Ishikawa (cell line): ENCODE measurements around the gene ARHGEF26.

ENCODE experiments used
- CEBPB ChIP-seq: IDR thresholded peaks from 2 replicates; pipeline ENCODE4 v1.6.1; 2012
- CREB1 ChIP-seq: IDR thresholded peaks from 2 replicates; pipeline ENCODE4 v1.6.1; 2012; ENCODE audit warnings: low read depth
- EGR1 ChIP-seq: IDR thresholded peaks from 2 replicates; pipeline ENCODE4 v1.6.1; 2012
- EP300 ChIP-seq: IDR thresholded peaks from 2 replicates; pipeline ENCODE4 v1.6.1; 2012; ENCODE audit warnings: borderline replicate concordance
- FOXM1 ChIP-seq: IDR thresholded peaks from 2 replicates; pipeline ENCODE4 v1.6.1; 2012; ENCODE audit warnings: low read depth, borderline replicate concordance
- NFIC ChIP-seq: IDR thresholded peaks from 2 replicates; pipeline ENCODE4 v1.6.1; 2012
- RAD21 ChIP-seq: IDR thresholded peaks from 2 replicates; pipeline ENCODE4 v1.6.1; 2012; ENCODE audit warnings: low read depth
- TAF1 ChIP-seq: IDR thresholded peaks from 2 replicates; pipeline ENCODE4 v1.6.1; 2012; ENCODE audit warnings: low read depth, mild to moderate bottlenecking
- TCF12 ChIP-seq: IDR thresholded peaks from 2 replicates; pipeline ENCODE4 v1.6.1; 2012; ENCODE audit warnings: low read depth
- TEAD4 ChIP-seq: IDR thresholded peaks from 2 replicates; pipeline ENCODE4 v1.6.1; 2012
- YY1 ChIP-seq: IDR thresholded peaks from 2 replicates; pipeline ENCODE4 v1.6.1; 2012; ENCODE audit warnings: low read depth
- ZBTB7A ChIP-seq: IDR thresholded peaks from 2 replicates; pipeline ENCODE4 v1.6.1; 2012; ENCODE audit warnings: low read depth
- TF ChIP-seq, protein P1 (sequence below): IDR thresholded peaks from 2 replicates; pipeline ENCODE4 v1.6.1; 2012
- TF ChIP-seq, protein P2 (sequence below): IDR thresholded peaks from 2 replicates; pipeline ENCODE4 v1.6.1; 2012; ENCODE audit warnings: low read depth, mild to moderate bottlenecking

DNA sequence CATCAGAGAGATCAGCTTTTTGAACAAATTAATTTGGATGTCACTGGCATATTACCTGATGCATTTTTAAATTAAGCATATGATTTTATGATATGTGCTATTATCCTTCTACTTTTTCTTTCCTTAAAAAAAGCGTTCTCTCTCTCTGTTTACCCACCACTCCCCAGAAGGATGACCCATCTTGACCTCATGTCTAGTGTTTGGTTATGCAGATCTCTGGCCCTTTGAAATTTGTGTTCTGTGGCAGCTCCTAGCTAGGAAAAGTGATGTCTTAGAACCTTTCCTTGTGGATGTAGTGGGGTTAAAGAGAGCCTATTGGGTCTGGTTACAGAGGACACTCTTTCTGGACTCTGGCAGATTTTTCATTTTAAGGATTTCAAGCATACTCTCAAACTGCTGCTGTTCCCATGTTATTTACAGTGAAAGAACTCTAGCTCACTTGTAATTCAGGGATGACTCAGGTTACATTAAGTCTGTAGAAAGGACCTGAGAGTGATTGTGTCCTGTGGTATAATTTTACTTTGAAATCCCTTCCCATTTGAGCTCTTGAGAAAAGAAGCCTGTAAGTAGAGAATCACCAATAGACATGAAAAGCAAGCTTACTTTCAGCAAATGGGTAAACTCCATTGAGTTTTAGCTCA is 23.8 kb downstream of the ARHGEF26 start:
- TF ChIP-seq YY1, result no peak
- TF ChIP-seq TEAD4, result no peak
- TF ChIP-seq, protein P1, sequence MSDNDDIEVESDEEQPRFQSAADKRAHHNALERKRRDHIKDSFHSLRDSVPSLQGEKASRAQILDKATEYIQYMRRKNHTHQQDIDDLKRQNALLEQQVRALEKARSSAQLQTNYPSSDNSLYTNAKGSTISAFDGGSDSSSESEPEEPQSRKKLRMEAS, result no peak
- no peak for TF ChIP-seq CEBPB
- TF ChIP-seq TAF1, result no peak
- no peak for TF ChIP-seq EP300
- TF ChIP-seq, protein P2, sequence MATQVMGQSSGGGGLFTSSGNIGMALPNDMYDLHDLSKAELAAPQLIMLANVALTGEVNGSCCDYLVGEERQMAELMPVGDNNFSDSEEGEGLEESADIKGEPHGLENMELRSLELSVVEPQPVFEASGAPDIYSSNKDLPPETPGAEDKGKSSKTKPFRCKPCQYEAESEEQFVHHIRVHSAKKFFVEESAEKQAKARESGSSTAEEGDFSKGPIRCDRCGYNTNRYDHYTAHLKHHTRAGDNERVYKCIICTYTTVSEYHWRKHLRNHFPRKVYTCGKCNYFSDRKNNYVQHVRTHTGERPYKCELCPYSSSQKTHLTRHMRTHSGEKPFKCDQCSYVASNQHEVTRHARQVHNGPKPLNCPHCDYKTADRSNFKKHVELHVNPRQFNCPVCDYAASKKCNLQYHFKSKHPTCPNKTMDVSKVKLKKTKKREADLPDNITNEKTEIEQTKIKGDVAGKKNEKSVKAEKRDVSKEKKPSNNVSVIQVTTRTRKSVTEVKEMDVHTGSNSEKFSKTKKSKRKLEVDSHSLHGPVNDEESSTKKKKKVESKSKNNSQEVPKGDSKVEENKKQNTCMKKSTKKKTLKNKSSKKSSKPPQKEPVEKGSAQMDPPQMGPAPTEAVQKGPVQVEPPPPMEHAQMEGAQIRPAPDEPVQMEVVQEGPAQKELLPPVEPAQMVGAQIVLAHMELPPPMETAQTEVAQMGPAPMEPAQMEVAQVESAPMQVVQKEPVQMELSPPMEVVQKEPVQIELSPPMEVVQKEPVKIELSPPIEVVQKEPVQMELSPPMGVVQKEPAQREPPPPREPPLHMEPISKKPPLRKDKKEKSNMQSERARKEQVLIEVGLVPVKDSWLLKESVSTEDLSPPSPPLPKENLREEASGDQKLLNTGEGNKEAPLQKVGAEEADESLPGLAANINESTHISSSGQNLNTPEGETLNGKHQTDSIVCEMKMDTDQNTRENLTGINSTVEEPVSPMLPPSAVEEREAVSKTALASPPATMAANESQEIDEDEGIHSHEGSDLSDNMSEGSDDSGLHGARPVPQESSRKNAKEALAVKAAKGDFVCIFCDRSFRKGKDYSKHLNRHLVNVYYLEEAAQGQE, result no peak
- no peak for TF ChIP-seq CREB1
- no peak for TF ChIP-seq RAD21
- TF ChIP-seq FOXM1, result no peak
- TF ChIP-seq ZBTB7A, result no peak
- no peak for TF ChIP-seq TCF12
- TF ChIP-seq EGR1, result no peak
- TF ChIP-seq NFIC, result no peak
